GM19397 (cell line): ENCODE data around the gene EDDM3A.

Source experiments
- ATAC-seq: cut with Tn5 transposase; IDR thresholded peaks from one replicate; pipeline ENCODE4 v1.9.1; 2021; ENCODE audit warnings: mild to moderate bottlenecking, moderate library complexity; ENCODE audit not compliant: unreplicated experiment

Gene EDDM3A

GRCh38 chr14:20782280-20782890 lies 36.7 kb downstream of the EDDM3A start:
- ATAC-seq: peak; percentile 63

DNA sequence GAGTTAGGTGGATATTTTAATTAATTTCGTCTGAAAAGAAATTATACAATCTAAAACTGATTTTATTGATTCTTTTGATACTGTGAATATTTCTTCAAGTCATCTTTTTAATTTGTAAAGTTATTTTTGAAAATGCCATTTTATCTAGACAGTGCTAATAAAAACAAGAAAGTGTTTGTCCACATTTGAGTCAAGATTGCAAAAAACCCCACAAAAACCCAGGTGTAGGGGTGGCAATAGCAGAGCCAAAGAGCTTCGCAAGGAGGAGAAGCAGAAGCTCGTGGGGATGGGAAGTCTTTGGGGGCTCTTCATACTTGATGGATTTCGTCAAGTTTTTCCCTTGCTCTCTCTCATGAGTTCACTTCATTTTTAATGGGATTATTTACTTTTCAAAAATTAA lies 41.3 kb downstream of the EDDM3A start:
- no peak for ATAC-seq

GRCh38 chr14:20789230-20789813 lies 43.6 kb downstream of the EDDM3A start:
- ATAC-seq: no peak

DNA sequence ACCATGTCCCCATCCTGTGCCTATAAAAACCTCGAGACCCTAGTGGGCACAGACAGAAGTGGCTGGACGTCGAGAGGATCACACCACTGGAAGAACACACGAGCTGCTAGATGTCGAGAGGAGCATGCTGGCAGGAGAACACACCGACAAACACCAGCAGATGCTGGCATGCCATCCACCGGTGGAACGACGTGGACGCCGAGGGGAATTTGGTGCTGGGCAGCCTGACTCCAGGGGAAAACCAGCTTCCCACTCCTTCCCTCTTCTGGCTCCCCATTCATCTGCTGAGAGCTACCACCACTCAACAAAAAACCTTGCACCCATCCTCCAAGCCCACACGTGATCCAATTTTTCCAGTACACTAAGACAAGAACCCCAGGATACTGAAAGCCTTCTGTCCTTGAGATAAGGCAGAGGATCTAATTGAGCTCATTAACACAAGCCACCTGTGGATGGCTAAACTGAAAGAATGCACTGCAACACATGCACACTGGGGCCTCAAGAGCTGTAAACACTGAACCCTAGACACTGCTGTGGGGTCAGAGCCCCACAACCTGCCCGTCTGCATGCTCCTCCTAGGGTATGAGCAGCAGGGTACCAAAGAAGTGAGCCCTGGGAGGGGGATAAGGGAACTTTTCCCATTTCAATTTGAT lies 44.9 kb downstream of the EDDM3A start:
- ATAC-seq: no peak

- no peak for ATAC-seq
These were observed 45.5 kb downstream of the EDDM3A start for GRCh38 chr14:20791187-20791586.

- ATAC-seq: no peak
These were observed 45.9 kb downstream of the EDDM3A start for GRCh38 chr14:20791597-20791996.

DNA sequence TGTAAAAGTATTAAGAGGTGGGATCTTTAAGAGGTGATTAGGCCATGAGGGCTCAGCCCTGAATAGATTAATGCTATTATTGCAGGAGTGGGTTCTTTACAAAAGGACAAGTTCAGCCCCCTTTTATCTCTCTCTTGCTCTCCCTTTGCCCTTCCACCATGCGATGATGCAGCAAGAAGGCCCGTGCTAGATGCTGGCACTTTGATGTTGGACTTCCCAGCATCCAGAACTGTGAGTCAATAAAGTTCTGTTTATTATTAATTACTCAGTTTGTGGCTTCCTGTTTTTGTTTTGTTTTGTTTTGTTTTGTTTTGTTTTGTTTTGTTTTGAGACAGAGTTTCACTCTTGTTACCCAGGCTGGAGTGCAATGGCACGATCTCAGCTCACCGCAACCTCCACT lies 46.9 kb downstream of the EDDM3A start:
- no peak for ATAC-seq

GRCh38 chr14:20794644-20795369 lies 49.1 kb downstream of the EDDM3A start:
- ATAC-seq: no peak

DNA sequence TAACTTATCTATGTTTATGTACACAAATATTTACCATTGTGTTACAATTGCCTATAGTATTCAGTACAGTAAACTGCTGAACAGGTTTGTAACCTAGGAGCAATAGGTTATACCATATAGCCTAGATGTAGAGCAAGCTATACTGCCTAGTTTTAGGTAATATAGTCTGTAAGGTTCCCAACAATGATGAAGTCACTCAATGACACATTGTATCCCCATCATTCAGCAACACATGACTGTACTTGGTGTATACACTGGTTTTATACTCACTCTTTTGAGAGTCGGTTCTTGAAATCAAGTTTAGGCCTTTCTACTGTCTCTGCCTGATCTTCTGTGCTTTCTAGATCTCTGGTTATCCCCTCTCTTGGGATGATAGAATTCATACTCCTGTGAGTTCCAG lies 51.5 kb downstream of the EDDM3A start:
- ATAC-seq: no peak
